Uterus (tissue), 4 donors: Measurements from ENCODE around the gene GRAMD1C. TPM values are rescaled to one million over a fixed set of nuclear protein-coding genes. Genes with fewer than 3 reads are reported as not detected.

Experiments
- DNase-seq, 2 donors: peaks; one replicate each; pipeline ENCODE4 v3.0.0-alpha.2; 2019 to 2020
- H3K27ac ChIP-seq, 2 donors: fragments of 200-600 bp; sonication (generic); 1 replicate in 1 of 2; 2 replicates in 1 of 2; pipeline ENCODE4 v1.5.1; 2016 to 2018
- H3K27me3 ChIP-seq, 2 donors: fragments of 200-600 bp; sonication (generic); one replicate each; pipeline ENCODE4 v1.5.1; 2018 to 2019; ENCODE audit warnings: control low read depth in 1 of 2
- H3K36me3 ChIP-seq, 2 donors: fragments of 200-600 bp; sonication (generic); one replicate each; pipeline ENCODE4 v1.5.1; 2019; ENCODE audit warnings: control low read depth in 1 of 2
- H3K4me1 ChIP-seq, 2 donors: fragments of 200-600 bp; sonication (generic); one replicate each; pipeline ENCODE4 v1.5.1; 2018 to 2019; ENCODE audit warnings: control low read depth in 1 of 2
- H3K4me3 ChIP-seq, 2 donors: fragments of 200-600 bp; sonication (generic); 1 replicate in 1 of 2; 2 replicates in 1 of 2; pipeline ENCODE4 v1.5.1; 2018 to 2019; ENCODE audit warnings: mild to moderate bottlenecking in 1 of 2
- H3K9me3 ChIP-seq, 2 donors: fragments of 200-600 bp; sonication (generic); one replicate each; pipeline ENCODE4 v1.5.1; 2019; ENCODE audit warnings: control low read depth in 1 of 2
- POLR2A ChIP-seq, 2 donors: fragments of 450-650 bp; IDR thresholded peaks; one replicate each; pipeline ENCODE4 v1.6.1; 2016; ENCODE audit warnings: antibody characterized with exemption in 2 of 2, mild to moderate bottlenecking in 1 of 2, moderate library complexity in 1 of 2
- intact Hi-C: fragments of 100-400 bp; cut with DNase I; formaldehyde crosslinking; loops from one replicate; pipeline ENCODE4 v1.15.1; 2023; ENCODE audit warnings: low total_unique reads
- total RNA-seq, 4 donors: library from RNA; depleted of rRNA in 3 of 4; stranded (reverse); fragments of >200 nt in 3 of 4; gene quantifications; one replicate each; pipeline versions ENCODE4 v1.1.0 to v1.2.4, GENCODE V29; 2014 to 2023
- TF ChIP-seq, protein P1 (sequence below), 4 experiments: fragments of 200-600 bp in 2 of 4; fragments of 450-650 bp in 2 of 4; sonication (generic) in 2 of 4; IDR thresholded peaks; one replicate each; pipeline ENCODE4 v1.5.1; 2016 to 2019; ENCODE audit warnings: antibody characterized with exemption in 4 of 4, mild to moderate bottlenecking in 2 of 4, moderate library complexity in 1 of 4
- donor health status: DM: yes; HTN: yes; CAD: no.

Gene GRAMD1C
- total RNA-seq, 4 donors from 2014 or later: 0.26 to 16.6 (median 6.9) TPM

DNA sequence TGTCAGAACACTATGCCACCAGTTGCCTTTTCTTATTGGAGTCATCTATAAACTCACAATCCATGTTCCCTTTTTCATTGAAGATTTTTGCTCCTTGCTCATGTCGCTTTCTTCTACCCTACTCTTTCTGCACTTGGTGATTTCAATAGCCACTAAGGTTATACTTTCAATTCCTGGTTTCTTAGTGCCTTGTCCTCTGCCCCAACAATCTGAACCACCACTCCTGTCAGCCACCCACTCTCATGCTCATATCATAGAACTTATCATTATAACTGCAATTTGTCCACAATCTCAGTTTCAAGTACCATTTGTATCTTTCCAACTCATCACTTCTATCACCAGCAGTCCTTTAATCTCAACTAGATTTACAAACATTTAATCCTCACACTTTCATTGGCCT is 10.0 kb upstream of the GRAMD1C start:
- no peaks in the 10 kb centered on the region for H3K4me1 ChIP-seq
- no peaks in the 10 kb centered on the region for H3K9me3 ChIP-seq
- no peak overlapping the region for H3K27ac ChIP-seq
- TF ChIP-seq, protein P1, sequence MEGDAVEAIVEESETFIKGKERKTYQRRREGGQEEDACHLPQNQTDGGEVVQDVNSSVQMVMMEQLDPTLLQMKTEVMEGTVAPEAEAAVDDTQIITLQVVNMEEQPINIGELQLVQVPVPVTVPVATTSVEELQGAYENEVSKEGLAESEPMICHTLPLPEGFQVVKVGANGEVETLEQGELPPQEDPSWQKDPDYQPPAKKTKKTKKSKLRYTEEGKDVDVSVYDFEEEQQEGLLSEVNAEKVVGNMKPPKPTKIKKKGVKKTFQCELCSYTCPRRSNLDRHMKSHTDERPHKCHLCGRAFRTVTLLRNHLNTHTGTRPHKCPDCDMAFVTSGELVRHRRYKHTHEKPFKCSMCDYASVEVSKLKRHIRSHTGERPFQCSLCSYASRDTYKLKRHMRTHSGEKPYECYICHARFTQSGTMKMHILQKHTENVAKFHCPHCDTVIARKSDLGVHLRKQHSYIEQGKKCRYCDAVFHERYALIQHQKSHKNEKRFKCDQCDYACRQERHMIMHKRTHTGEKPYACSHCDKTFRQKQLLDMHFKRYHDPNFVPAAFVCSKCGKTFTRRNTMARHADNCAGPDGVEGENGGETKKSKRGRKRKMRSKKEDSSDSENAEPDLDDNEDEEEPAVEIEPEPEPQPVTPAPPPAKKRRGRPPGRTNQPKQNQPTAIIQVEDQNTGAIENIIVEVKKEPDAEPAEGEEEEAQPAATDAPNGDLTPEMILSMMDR (IDR thresholded peaks at IDR 0.05): no peak
- no peak for TF ChIP-seq POLR2A (IDR thresholded peaks at IDR 0.05)
- DNase-seq: no peak
- intact Hi-C loops: no loop called here
- no peaks in the 10 kb centered on the region for H3K27me3 ChIP-seq
- H3K4me3 ChIP-seq: no peak overlapping the region
- no peaks in the 10 kb centered on the region for H3K36me3 ChIP-seq

- Histone ChIP-seq H3K4me1 (no peaks in the 10 kb centered on the region), H3K27ac (no peak overlapping the region), H3K36me3 (no peaks in the 10 kb centered on the region), H3K27me3 (no peaks in the 10 kb centered on the region), H3K9me3 (no peaks in the 10 kb centered on the region), H3K4me3 (no peak overlapping the region)
- TF ChIP-seq, protein P1 (IDR thresholded peaks at IDR 0.05): no peak
- no peak for TF ChIP-seq POLR2A (IDR thresholded peaks at IDR 0.05)
- intact Hi-C loops: no loop called here
- no peak for DNase-seq
Measured at GRCh38 chr3:113829576-113830354, 8.8 kb upstream of the GRAMD1C start.

- no peaks in the 10 kb centered on the region for H3K9me3 ChIP-seq
- H3K4me3 ChIP-seq: no peak overlapping the region
- H3K27ac ChIP-seq: no peak overlapping the region
- DNase-seq: no peak
- intact Hi-C loops: no loop called here
- TF ChIP-seq POLR2A (IDR thresholded peaks at IDR 0.05): no peak
- TF ChIP-seq, protein P1 (IDR thresholded peaks at IDR 0.05): no peak
- H3K27me3 ChIP-seq: no peaks in the 10 kb centered on the region
- H3K4me1 ChIP-seq: no peaks in the 10 kb centered on the region
- no peaks in the 10 kb centered on the region for H3K36me3 ChIP-seq
Measured at GRCh38 chr3:113831103-113831355, 7.6 kb upstream of the GRAMD1C start.

GRCh38 chr3:113832477-113833164 is 6.0 kb upstream of the GRAMD1C start:
- Histone ChIP-seq H3K27ac (no peak overlapping the region), H3K9me3 (no peaks in the 10 kb centered on the region), H3K27me3 (no peaks in the 10 kb centered on the region), H3K4me3 (no peak overlapping the region), H3K4me1 (no peaks in the 10 kb centered on the region), H3K36me3 (no peaks in the 10 kb centered on the region)
- DNase-seq: no peak
- intact Hi-C loops: no loop called here
- TF ChIP-seq POLR2A (IDR thresholded peaks at IDR 0.05): no peak
- TF ChIP-seq, protein P1 (IDR thresholded peaks at IDR 0.05): no peak

DNA sequence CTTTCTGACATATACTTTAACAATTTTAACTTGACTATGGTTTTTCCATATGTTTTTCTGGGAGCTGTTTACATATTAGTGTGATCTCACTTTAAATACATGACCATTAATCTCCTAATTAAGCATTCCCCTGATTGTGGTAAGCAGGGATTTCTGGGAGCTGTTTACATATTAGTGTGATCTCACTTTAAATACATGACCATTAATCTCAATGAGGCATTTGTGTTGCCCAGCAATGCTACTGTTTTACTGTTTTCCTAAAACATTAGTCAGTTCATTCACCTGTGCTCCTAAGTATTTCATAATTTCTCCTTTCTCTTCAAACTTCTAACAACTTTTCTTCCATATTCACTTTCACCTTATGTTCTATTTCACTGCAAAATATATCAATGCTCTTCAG is 3.6 kb upstream of the GRAMD1C start:
- TF ChIP-seq, protein P1 (IDR thresholded peaks at IDR 0.05): no peak
- TF ChIP-seq POLR2A (IDR thresholded peaks at IDR 0.05): no peak
- no peaks in the 10 kb centered on the region for H3K27me3 ChIP-seq

More for the DNA sequence above, 3.6 kb upstream of the GRAMD1C start:
- no peaks in the 10 kb centered on the region for H3K36me3 ChIP-seq
- no peak overlapping the region for H3K27ac ChIP-seq
- H3K4me3 ChIP-seq: no peak overlapping the region
- no peaks in the 10 kb centered on the region for H3K9me3 ChIP-seq
- intact Hi-C loops: no loop called here
- no peak for DNase-seq
- no peaks in the 10 kb centered on the region for H3K4me1 ChIP-seq
